Measurements from ENCODE around the gene SMAD6. TPM values are rescaled to one million over a fixed set of nuclear protein-coding genes. Genes with fewer than 3 reads are reported as not detected.

The SMAD6 gene
- total RNA-seq, 1 experiment from 2014 or later, result 6.6 TPM

GRCh38 chr15:66823601-66824000 lies 121.6 kb downstream of the SMAD6 start:
- intact Hi-C loops (cut with micrococcal nuclease), result no loop called here
- DNase-seq (ENCODE audit: low read depth, low spot score) (no peak), ATAC-seq (no peak)
- RAD21 ChIA-PET (ENCODE audit: low non-redundant PET in 1 of 2, low total read pairs in 2 of 2, uncharacterized antibody in 2 of 2, unreplicated experiment in 2 of 2), result no interaction called here
- Histone ChIP-seq H3K4me3 (replicated peaks in 1 of 2; ENCODE audit: low read depth in 1 of 2, low read length in 2 of 2) (no peak overlapping the region), H4K20me1 (ENCODE audit: insufficient read depth) (no peaks in the 10 kb centered on the region), H3K9ac (ENCODE audit: low read length) (no peak overlapping the region), H3K9me3 (ENCODE audit: control insufficient read depth in 1 of 2, insufficient read depth in 1 of 2, low read depth in 1 of 2, low read length in 2 of 2) (no peaks in the 10 kb centered on the region), H2AFZ (ENCODE audit: low read depth, low read length, poor library complexity, severe bottlenecking) (no peak overlapping the region), H3K27ac (ENCODE audit: low read depth, low read length) (no peak overlapping the region), H3K4me2 (ENCODE audit: low read length) (no peak overlapping the region), H3K36me3 (ENCODE audit: control insufficient read depth in 1 of 2, insufficient read depth in 2 of 2, low read length in 2 of 2) (no peaks in the 10 kb centered on the region), H3K9me2 (ENCODE audit: insufficient read depth) (no peaks in the 10 kb centered on the region), H3K4me1 (ENCODE audit: control insufficient read depth in 1 of 2, insufficient read depth in 2 of 2, low read length in 2 of 2) (peaks cover 0 to 5% of the 10 kb centered on the region in 2 experiments; a peak in 1 of 4 replicates), H3K79me2 (ENCODE audit: insufficient read depth, low read length) (no peaks in the 10 kb centered on the region), H3K27me3 (ENCODE audit: insufficient read depth, low read length) (no peaks in the 10 kb centered on the region)
- POLR2A ChIA-PET, result no interaction called here
- CTCF ChIA-PET, result no interaction called here
- BruUV-seq (replicated peaks), result no TSS peak
- TF ChIP-seq CEBPB (IDR thresholded peaks at IDR 0.05; ENCODE audit: low read depth), result no peak
- no peak for TF ChIP-seq FOSL1 (IDR thresholded peaks at IDR 0.05; ENCODE audit: low read depth)
- TF ChIP-seq MAX (IDR thresholded peaks at IDR 0.05), result no peak

- CTCF ChIA-PET, result no interaction called here
- RAD21 ChIA-PET (ENCODE audit: low non-redundant PET in 1 of 2, low total read pairs in 2 of 2, uncharacterized antibody in 2 of 2, unreplicated experiment in 2 of 2), result no interaction called here
- DNase-seq (ENCODE audit: low read depth, low spot score), result no peak
- Histone ChIP-seq H3K9ac (ENCODE audit: low read length) (no peak overlapping the region), H3K27ac (ENCODE audit: low read depth, low read length) (no peak overlapping the region), H3K4me3 (replicated peaks in 1 of 2; ENCODE audit: low read depth in 1 of 2, low read length in 2 of 2) (no peak overlapping the region), H3K9me2 (ENCODE audit: insufficient read depth) (no peaks in the 10 kb centered on the region), H3K4me1 (ENCODE audit: control insufficient read depth in 1 of 2, insufficient read depth in 2 of 2, low read length in 2 of 2) (no peaks in the 10 kb centered on the region), H3K36me3 (ENCODE audit: control insufficient read depth in 1 of 2, insufficient read depth in 2 of 2, low read length in 2 of 2) (no peaks in the 10 kb centered on the region), H3K9me3 (ENCODE audit: control insufficient read depth in 1 of 2, insufficient read depth in 1 of 2, low read depth in 1 of 2, low read length in 2 of 2) (no peaks in the 10 kb centered on the region), H3K4me2 (ENCODE audit: low read length) (no peak overlapping the region), H3K79me2 (ENCODE audit: insufficient read depth, low read length) (no peaks in the 10 kb centered on the region), H4K20me1 (ENCODE audit: insufficient read depth) (no peaks in the 10 kb centered on the region), H2AFZ (ENCODE audit: low read depth, low read length, poor library complexity, severe bottlenecking) (no peak overlapping the region), H3K27me3 (ENCODE audit: insufficient read depth, low read length) (no peaks in the 10 kb centered on the region)
- POLR2A ChIA-PET, result no interaction called here
- intact Hi-C loops (cut with micrococcal nuclease), result no loop called here
- ATAC-seq, result no peak
- BruUV-seq (replicated peaks), result no TSS peak
- no peak for TF ChIP-seq SP1 (IDR thresholded peaks at IDR 0.05; ENCODE audit: low read depth)
- no peak for TF ChIP-seq CBX3 (IDR thresholded peaks at IDR 0.05; ENCODE audit: low read depth)
- no peak for TF ChIP-seq RAD21 (IDR thresholded peaks at IDR 0.05; ENCODE audit: low read depth)
- TF ChIP-seq EGR1 (IDR thresholded peaks at IDR 0.05; ENCODE audit: low read depth), result no peak
- no peak for TF ChIP-seq TCF7L2 (IDR thresholded peaks at IDR 0.05; ENCODE audit: borderline replicate concordance, extremely low read depth, insufficient read depth, insufficient read length)
- no peak for TF ChIP-seq CTCF (IDR thresholded peaks at IDR 0.05 in 2 of 3, conservative IDR thresholded peaks at IDR 0.05 in 1 of 3; ENCODE audit: borderline replicate concordance in 1 of 3, insufficient read depth in 1 of 3, low read depth in 2 of 3, low read length in 2 of 3)
- no peak for TF ChIP-seq SRF (IDR thresholded peaks at IDR 0.05; ENCODE audit: low read depth)
Observed at GRCh38 chr15:66824424-66824823, 122.4 kb downstream of the SMAD6 start.

All from HCT116 (cell line).